GM13977 (cell line): ENCODE results near the gene YLPM1.

Source experiments
- DNase-seq: peaks from one replicate; pipeline ENCODE4 v3.0.0; 2012; ENCODE audit warnings: low spot score
- CTCF ChIP-seq: IDR thresholded peaks from 2 replicates; pipeline ENCODE4 v1.5.1; 2012; ENCODE audit warnings: mild to moderate bottlenecking, control low read depth; ENCODE audit not compliant: insufficient read depth; ENCODE audit errors: extremely low read depth, missing control alignments
- in situ Hi-C: fragments of 300-500 bp; cut with MboI; formaldehyde crosslinking; loops from one replicate; pipeline ENCODE4 v1.12.0; 2022; ENCODE audit warnings: low sequenced_read_pairs, low pct_unique_long_range_greater_than_20kb, mixed read lengths, inconsistent platforms; ENCODE audit not compliant: unreplicated experiment

Gene YLPM1

DNA sequence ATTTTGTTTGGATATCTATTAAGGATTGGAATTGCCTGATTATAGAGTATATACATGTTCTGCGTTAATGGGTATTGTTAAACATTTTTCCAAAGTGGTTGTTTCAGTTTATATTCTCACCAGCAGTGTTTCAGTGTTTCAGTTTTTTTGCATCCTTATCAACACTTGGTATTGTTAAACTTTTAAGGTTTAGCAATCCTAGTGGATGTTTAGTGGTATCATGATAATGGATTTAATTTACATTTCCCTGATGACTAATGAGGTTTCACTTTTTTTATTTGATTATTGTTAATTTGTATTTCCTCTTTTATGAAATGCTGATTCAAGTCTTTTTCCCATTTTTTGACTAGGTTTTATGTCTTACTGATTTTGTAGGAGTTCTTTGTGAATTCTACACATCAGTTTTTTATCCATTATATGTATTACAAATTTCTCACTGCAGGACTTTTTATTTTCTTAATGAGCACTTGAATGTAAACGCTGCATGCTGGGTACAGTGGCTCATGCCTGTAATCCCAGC is 23.7 kb downstream of the YLPM1 start:
- in situ Hi-C loops, result no loop called here
- no peak for TF ChIP-seq CTCF
- DNase-seq, result no peak

DNA sequence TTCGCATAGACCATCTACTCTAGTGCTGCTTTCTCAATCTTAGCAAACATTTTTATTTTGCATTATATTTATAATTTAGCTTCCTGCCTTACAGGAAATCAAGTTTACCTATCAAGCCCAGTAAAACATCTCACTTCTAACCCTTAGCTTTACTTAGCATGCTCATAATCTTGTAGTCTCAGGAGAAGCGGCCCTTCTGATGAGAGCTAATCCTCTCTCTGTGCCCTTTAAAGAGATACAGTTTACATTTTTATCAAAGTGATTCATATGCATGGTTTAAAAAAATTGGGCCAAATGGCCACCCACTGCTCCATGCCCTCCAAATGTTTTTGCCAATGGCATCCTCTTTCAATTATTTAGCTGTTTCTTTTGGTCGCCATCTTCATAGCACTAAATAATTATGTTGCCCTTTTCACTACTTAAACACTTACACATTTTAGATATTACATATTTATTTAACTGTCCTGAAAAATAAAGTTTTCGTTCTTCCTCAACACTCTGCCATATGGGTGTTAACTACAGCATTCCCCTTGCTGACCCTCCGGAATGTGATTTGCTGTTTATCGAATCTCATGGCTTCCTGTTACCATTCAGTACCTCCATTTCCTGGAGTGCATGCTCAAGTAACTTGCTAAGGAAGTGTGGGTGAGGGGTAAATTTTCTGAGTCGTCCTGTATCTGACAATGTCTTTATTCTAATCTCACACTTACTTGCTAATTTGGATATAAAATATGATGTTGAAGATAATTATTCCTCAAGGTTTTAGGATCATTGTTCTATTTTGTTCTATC is 29.3 kb downstream of the YLPM1 start:
- in situ Hi-C loops, result no loop called here

DNA sequence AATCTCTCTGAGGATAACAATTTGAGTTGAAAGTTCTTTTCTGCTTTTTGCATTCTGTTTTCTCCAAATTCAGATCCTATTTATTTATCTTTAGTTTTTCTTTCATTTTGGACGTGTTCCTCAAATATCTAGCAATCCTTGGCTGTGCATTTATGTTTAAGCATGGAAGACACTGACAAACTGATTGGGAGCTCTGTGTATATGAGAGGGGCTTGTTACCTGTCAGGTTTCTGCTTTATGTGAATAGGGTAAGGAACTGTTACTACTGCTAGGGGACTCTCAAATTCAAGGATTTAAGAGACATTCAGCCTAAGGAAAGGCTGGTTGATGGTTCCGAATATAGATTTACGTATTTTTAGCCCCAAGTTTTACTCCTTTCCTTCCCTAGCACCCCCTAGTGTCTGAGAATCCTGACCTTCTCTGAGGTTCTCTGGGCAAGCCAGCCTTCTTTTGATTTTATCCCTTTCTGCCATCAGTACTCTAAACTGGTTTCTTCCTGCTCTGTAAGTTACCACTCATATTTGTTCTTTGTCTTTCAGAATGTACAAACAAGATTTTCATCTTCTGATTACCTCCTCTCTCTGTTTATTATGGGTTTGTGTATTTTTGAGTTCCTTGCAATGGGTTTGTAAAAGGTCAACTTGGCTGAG is 30.5 kb downstream of the YLPM1 start:
- no peak for DNase-seq
- in situ Hi-C loops, result no loop called here
- TF ChIP-seq CTCF, result peak; percentile 28

More for the DNA sequence above, 29.3 kb downstream of the YLPM1 start:
- no peak for DNase-seq
- TF ChIP-seq CTCF, result no peak

DNA sequence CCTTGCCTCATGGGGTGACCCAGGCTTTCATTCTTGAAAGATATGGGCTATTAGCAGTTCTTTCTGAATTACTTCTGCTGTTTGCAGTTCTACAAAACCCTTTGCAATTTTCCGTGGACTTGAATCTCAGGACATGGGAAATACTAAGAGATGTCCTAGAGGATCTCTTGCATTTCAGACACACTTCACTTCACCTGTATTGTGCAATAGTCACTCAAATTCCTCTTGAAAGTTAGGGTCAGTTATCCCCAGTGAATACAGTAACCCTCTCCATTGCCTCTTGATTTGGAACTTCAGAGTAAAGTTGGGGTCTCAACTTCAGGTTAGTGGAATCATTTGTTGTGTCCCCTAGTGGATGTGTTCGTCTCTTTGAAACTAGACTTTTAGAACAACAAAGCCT is 31.8 kb downstream of the YLPM1 start:
- no peak for TF ChIP-seq CTCF
- in situ Hi-C loops, result no loop called here

DNA sequence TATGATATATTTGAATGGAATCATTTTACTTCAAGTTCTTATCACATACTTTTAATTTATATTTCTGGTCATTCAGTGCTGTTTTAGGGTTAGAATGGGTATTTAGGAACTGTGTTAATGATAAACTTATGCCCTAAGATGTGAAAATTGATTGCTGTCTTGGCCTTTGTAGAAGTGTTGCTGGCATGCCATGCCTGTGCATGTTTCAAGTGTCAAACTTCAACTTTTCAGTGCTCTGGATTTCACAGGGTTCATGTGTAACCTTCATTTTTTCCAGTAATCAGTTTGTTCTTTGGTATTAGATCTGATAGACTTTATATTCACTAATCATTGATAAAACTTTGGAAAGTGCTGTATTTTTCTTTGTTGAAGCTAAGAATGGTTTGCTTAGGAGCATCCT is 36.6 kb downstream of the YLPM1 start:
- in situ Hi-C loops, result no loop called here
- TF ChIP-seq CTCF, result no peak

More for the DNA sequence above, 31.8 kb downstream of the YLPM1 start:
- DNase-seq, result no peak

GRCh38 chr14:74800780-74801179 is 37.7 kb downstream of the YLPM1 start:
- TF ChIP-seq CTCF, result no peak
- in situ Hi-C loops, result no loop called here
- no peak for DNase-seq

More for the DNA sequence above, 36.6 kb downstream of the YLPM1 start:
- DNase-seq, result no peak
